Measurements from ENCODE around the gene SAP130.

SAP130 gene

DNA sequence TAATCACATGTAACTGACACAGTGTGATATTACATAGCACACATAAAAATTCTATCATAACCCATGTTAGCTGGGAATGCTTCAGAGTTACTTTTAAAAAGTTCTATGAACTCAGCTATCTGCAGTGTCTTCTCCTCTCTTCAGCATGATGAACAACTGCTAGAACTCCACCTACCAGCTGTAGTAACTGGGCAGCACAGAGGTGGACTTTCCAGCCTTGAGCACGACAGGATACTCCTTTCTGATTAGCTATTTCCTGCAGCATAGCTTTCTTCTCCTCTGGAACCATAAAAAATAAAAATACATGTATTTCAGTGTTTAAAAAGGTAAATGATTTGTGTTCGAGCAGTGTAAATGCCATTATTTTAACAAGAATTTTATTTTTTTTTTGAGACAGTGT is 82.6 kb downstream of the SAP130 start:
- no peak for ATAC-seq (ENCODE audit: insufficient read depth, low read depth)
- H3K4me1 ChIP-seq (ENCODE audit: insufficient read depth, low read length), result no peaks in the 10 kb centered on the region
- no peaks in the 10 kb centered on the region for H4K20me1 ChIP-seq (ENCODE audit: insufficient read depth, low read length)

DNA sequence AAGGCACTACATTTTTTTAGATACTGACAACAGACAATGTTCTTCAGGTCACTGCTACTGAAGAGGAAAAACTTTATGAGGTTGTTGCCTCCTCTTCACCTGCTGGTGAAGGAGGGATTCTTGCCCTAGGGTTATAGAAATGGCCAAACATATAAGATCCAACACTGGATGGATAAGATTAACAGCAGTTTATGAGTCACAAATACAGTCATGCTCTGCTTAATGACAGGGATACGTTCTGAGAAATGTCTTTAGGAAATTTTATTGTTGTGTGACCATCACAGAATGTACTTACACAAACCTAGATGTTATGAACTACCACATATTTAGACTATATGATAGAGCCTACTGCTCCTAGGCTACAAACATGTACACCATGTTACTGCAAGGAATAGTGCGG is 84.7 kb downstream of the SAP130 start:
- H3K36me3 ChIP-seq (ENCODE audit: insufficient read depth, low read length), result peaks cover 75% of the 10 kb centered on the region
- no peak overlapping the region for H3K9ac ChIP-seq (ENCODE audit: low read depth, low read length)
- H3K9me3 ChIP-seq (ENCODE audit: insufficient read depth, low read length, severe bottlenecking), result no peaks in the 10 kb centered on the region
- no peak for DNase-seq
- H3K79me2 ChIP-seq (ENCODE audit: insufficient read depth, low read length), result no peaks in the 10 kb centered on the region
- no peaks in the 10 kb centered on the region for H4K20me1 ChIP-seq (ENCODE audit: insufficient read depth, low read length)
- H2AFZ ChIP-seq (ENCODE audit: low read depth, low read length), result no peak overlapping the region
- H3K4me1 ChIP-seq (ENCODE audit: insufficient read depth, low read length), result no peaks in the 10 kb centered on the region
- no peak for ATAC-seq (ENCODE audit: insufficient read depth, low read depth)
- no peak for TF ChIP-seq EZH2 (IDR thresholded peaks at IDR 0.05; ENCODE audit: borderline replicate concordance, low read depth, low read length, severe bottlenecking)
- TF ChIP-seq, protein P1, sequence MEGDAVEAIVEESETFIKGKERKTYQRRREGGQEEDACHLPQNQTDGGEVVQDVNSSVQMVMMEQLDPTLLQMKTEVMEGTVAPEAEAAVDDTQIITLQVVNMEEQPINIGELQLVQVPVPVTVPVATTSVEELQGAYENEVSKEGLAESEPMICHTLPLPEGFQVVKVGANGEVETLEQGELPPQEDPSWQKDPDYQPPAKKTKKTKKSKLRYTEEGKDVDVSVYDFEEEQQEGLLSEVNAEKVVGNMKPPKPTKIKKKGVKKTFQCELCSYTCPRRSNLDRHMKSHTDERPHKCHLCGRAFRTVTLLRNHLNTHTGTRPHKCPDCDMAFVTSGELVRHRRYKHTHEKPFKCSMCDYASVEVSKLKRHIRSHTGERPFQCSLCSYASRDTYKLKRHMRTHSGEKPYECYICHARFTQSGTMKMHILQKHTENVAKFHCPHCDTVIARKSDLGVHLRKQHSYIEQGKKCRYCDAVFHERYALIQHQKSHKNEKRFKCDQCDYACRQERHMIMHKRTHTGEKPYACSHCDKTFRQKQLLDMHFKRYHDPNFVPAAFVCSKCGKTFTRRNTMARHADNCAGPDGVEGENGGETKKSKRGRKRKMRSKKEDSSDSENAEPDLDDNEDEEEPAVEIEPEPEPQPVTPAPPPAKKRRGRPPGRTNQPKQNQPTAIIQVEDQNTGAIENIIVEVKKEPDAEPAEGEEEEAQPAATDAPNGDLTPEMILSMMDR (IDR thresholded peaks at IDR 0.05; ENCODE audit: borderline replicate concordance, extremely low read depth, low read length, poor library complexity, severe bottlenecking), result no peak
- H3K27ac ChIP-seq (ENCODE audit: low read length), result no peak overlapping the region
- H3K4me2 ChIP-seq (ENCODE audit: insufficient read depth, low read length), result no peak overlapping the region
- H3K27me3 ChIP-seq (ENCODE audit: insufficient read depth, low read length, poor library complexity), result no peaks in the 10 kb centered on the region
- H3K4me3 ChIP-seq (ENCODE audit: low read depth in 1 of 2, low read length in 2 of 2), result no peak overlapping the region

More for the DNA sequence above, 82.6 kb downstream of the SAP130 start:
- no peak for TF ChIP-seq EZH2 (IDR thresholded peaks at IDR 0.05; ENCODE audit: borderline replicate concordance, low read depth, low read length, severe bottlenecking)
- TF ChIP-seq, protein P1 (IDR thresholded peaks at IDR 0.05; ENCODE audit: borderline replicate concordance, extremely low read depth, low read length, poor library complexity, severe bottlenecking), result no peak
- Histone ChIP-seq H3K27me3 (ENCODE audit: insufficient read depth, low read length, poor library complexity) (no peaks in the 10 kb centered on the region), H2AFZ (ENCODE audit: low read depth, low read length) (no peak overlapping the region), H3K4me2 (ENCODE audit: insufficient read depth, low read length) (no peak overlapping the region), H3K9me3 (ENCODE audit: insufficient read depth, low read length, severe bottlenecking) (no peaks in the 10 kb centered on the region), H3K36me3 (ENCODE audit: insufficient read depth, low read length) (peaks cover 96% of the 10 kb centered on the region), H3K9ac (ENCODE audit: low read depth, low read length) (no peak overlapping the region), H3K79me2 (ENCODE audit: insufficient read depth, low read length) (no peaks in the 10 kb centered on the region), H3K27ac (ENCODE audit: low read length) (no peak overlapping the region), H3K4me3 (ENCODE audit: low read depth in 1 of 2, low read length in 2 of 2) (no peak overlapping the region)
- DNase-seq, result no peak

DNA sequence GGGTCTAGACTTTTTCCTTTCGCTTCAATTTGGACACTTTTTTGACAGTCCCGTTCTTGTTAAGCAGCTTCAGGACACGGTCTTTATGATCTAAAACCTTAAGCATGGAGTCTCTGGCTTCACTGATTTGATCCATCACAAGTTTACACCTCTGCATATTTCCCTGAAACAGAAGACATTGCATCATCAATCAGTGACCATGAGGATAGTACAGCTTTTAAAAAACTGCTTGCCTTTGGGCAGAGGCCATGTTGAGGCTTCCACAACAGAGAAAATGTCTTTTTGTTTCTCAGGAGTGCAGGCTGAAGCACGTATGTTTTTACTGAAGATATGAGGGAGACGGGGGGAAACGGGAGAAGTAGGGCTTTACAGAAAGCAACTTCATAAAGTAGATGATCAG is 85.9 kb downstream of the SAP130 start:
- no peaks in the 10 kb centered on the region for H4K20me1 ChIP-seq (ENCODE audit: insufficient read depth, low read length)
- no peaks in the 10 kb centered on the region for H3K79me2 ChIP-seq (ENCODE audit: insufficient read depth, low read length)
- no peak for DNase-seq
- H3K4me3 ChIP-seq (ENCODE audit: low read depth in 1 of 2, low read length in 2 of 2), result no peak overlapping the region
- no peaks in the 10 kb centered on the region for H3K27me3 ChIP-seq (ENCODE audit: insufficient read depth, low read length, poor library complexity)
- no peak overlapping the region for H3K9ac ChIP-seq (ENCODE audit: low read depth, low read length)
- H3K36me3 ChIP-seq (ENCODE audit: insufficient read depth, low read length), result peaks cover 63% of the 10 kb centered on the region
- no peak overlapping the region for H3K4me2 ChIP-seq (ENCODE audit: insufficient read depth, low read length)
- TF ChIP-seq EZH2 (IDR thresholded peaks at IDR 0.05; ENCODE audit: borderline replicate concordance, low read depth, low read length, severe bottlenecking), result no peak
- TF ChIP-seq, protein P1 (IDR thresholded peaks at IDR 0.05; ENCODE audit: borderline replicate concordance, extremely low read depth, low read length, poor library complexity, severe bottlenecking), result no peak
- H3K9me3 ChIP-seq (ENCODE audit: insufficient read depth, low read length, severe bottlenecking), result no peaks in the 10 kb centered on the region
- no peaks in the 10 kb centered on the region for H3K4me1 ChIP-seq (ENCODE audit: insufficient read depth, low read length)
- no peak for ATAC-seq (ENCODE audit: insufficient read depth, low read depth)
- no peak overlapping the region for H3K27ac ChIP-seq (ENCODE audit: low read length)
- H2AFZ ChIP-seq (ENCODE audit: low read depth, low read length), result no peak overlapping the region

DNA sequence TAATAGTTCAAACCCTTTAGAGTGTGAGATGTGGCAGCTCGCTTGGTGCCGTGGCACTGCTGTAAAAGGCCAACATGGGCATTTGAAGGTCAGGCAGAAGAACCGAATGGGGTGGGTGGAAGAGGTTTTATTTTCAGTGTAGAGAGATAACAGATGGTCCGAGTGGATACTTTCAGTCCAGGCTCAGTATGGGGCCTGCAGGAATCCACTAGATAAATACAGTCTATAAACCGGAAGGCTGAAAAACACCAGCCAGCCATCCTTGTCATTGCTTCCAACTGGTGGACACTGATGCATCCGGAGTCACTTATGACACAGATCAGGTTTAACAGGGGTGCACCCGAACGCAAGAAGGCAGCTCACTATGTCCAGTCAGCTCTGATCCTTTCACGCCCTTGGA is 86.4 kb downstream of the SAP130 start:
- Histone ChIP-seq H3K79me2 (ENCODE audit: insufficient read depth, low read length) (no peaks in the 10 kb centered on the region), H3K9ac (ENCODE audit: low read depth, low read length) (no peak overlapping the region), H2AFZ (ENCODE audit: low read depth, low read length) (no peak overlapping the region), H3K4me2 (ENCODE audit: insufficient read depth, low read length) (no peak overlapping the region), H3K27ac (ENCODE audit: low read length) (no peak overlapping the region), H3K27me3 (ENCODE audit: insufficient read depth, low read length, poor library complexity) (no peaks in the 10 kb centered on the region), H3K4me3 (ENCODE audit: low read depth in 1 of 2, low read length in 2 of 2) (no peak overlapping the region), H3K4me1 (ENCODE audit: insufficient read depth, low read length) (no peaks in the 10 kb centered on the region), H3K9me3 (ENCODE audit: insufficient read depth, low read length, severe bottlenecking) (no peaks in the 10 kb centered on the region), H3K36me3 (ENCODE audit: insufficient read depth, low read length) (peaks cover 60% of the 10 kb centered on the region), H4K20me1 (ENCODE audit: insufficient read depth, low read length) (no peaks in the 10 kb centered on the region)
- DNase-seq (no peak), ATAC-seq (ENCODE audit: insufficient read depth, low read depth) (no peak)
- TF ChIP-seq, protein P1 (IDR thresholded peaks at IDR 0.05; ENCODE audit: borderline replicate concordance, extremely low read depth, low read length, poor library complexity, severe bottlenecking), result no peak
- no peak for TF ChIP-seq EZH2 (IDR thresholded peaks at IDR 0.05; ENCODE audit: borderline replicate concordance, low read depth, low read length, severe bottlenecking)

Measured in DND-41 (cell line).